AG10803 (cell line): ENCODE measurements around the gene PITRM1.

Experiments used
- DNase-seq: peaks from one replicate; pipeline ENCODE4 v3.0.0; 2010; ENCODE audit warnings: low read depth
- H3K4me3 ChIP-seq: 2 replicates; pipeline ENCODE4 v1.5.1; 2011; ENCODE audit warnings: mild to moderate bottlenecking, low read length, control low read depth
- TF ChIP-seq, protein P1 (sequence below): conservative IDR thresholded peaks from 2 replicates; pipeline ENCODE4 v1.5.1; 2011; ENCODE audit warnings: mild to moderate bottlenecking, low read length, control low read depth, inconsistent platforms

The PITRM1 gene

GRCh38 chr10:3169673-3170072 lies 2.9 kb downstream of the PITRM1 start:
- DNase-seq, result no peak
- TF ChIP-seq, protein P1, sequence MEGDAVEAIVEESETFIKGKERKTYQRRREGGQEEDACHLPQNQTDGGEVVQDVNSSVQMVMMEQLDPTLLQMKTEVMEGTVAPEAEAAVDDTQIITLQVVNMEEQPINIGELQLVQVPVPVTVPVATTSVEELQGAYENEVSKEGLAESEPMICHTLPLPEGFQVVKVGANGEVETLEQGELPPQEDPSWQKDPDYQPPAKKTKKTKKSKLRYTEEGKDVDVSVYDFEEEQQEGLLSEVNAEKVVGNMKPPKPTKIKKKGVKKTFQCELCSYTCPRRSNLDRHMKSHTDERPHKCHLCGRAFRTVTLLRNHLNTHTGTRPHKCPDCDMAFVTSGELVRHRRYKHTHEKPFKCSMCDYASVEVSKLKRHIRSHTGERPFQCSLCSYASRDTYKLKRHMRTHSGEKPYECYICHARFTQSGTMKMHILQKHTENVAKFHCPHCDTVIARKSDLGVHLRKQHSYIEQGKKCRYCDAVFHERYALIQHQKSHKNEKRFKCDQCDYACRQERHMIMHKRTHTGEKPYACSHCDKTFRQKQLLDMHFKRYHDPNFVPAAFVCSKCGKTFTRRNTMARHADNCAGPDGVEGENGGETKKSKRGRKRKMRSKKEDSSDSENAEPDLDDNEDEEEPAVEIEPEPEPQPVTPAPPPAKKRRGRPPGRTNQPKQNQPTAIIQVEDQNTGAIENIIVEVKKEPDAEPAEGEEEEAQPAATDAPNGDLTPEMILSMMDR, result no peak
- no peak overlapping the region for H3K4me3 ChIP-seq

DNA sequence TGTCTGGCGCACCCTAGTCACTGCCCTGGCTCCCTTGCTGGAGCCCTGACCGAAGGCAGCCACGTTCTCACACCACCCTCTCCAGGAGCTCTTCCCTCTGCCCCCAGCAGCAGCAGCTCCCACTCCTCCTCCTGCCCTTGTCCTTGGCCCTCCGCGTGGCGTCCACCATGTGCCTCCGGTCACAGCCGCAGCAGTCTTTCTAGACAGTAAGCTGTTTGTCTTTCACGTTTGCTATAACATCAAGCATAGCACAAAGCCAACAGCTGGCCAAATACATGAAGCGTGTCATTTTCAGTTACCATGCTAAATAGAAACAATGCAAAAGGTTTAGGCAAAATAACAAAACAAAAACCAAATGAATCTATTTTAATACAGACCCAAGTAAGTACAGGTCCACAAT lies 3.3 kb downstream of the PITRM1 start:
- TF ChIP-seq, protein P1, result no peak
- DNase-seq, result no peak
- no peak overlapping the region for H3K4me3 ChIP-seq

DNA sequence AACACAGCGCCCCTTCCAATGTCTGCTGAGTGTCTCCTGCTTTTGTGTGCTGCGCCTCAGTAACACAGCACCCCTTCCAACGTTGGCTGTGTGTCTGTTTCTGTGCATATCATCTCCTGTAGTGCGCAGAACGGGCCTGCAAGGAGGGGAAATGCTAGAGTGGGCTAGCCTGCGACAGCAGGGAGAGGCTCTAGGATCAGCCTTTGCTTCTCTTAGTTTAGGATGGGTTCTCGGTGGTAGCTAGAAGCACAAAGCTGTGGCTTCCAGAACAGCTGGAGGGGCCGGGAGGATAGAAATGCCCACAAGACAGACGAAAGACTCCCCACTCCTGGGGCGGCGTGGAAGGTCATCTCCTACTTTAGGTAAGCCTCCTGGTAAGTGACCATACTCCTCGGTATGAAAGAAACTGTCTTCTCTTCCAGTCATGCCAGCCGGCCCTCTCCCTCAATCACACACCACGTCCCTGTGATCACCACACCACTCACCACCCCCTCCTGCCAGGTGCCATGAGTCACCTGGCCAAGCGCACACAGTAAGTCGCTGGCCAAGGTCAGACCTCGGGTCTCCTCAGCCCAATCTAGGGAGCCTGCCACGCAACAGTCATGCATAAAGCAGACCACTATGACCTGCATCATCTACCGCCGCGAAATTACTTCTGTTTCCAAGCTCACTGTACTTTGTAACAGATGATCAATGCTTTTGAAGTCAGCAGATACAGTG lies 4.8 kb downstream of the PITRM1 start:
- TF ChIP-seq, protein P1, result no peak
- H3K4me3 ChIP-seq, result no peak overlapping the region
- no peak for DNase-seq

GRCh38 chr10:3166496-3167290 lies 5.9 kb downstream of the PITRM1 start:
- no peak overlapping the region for H3K4me3 ChIP-seq
- no peak for DNase-seq
- TF ChIP-seq, protein P1, result no peak

- TF ChIP-seq, protein P1, result no peak
- DNase-seq, result no peak
- no peak overlapping the region for H3K4me3 ChIP-seq
These were observed 7.4 kb downstream of the PITRM1 start for GRCh38 chr10:3165196-3165595.

GRCh38 chr10:3163879-3164278 lies 8.7 kb downstream of the PITRM1 start:
- TF ChIP-seq, protein P1, result no peak
- H3K4me3 ChIP-seq, result no peak overlapping the region
- DNase-seq, result no peak

- H3K4me3 ChIP-seq, result no peak overlapping the region
- DNase-seq, result no peak
- TF ChIP-seq, protein P1, result no peak
These were observed 10.0 kb downstream of the PITRM1 start for GRCh38 chr10:3162533-3162932.
